NCI-H2227 (cell line): ENCODE measurements around the gene LPP.

ENCODE experiments used
- DNase-seq: peaks from one replicate; lab custom pipeline; 2025; ENCODE audit not compliant: unreplicated experiment; lab: John Stamatoyannopoulos, UW

LPP gene

DNA sequence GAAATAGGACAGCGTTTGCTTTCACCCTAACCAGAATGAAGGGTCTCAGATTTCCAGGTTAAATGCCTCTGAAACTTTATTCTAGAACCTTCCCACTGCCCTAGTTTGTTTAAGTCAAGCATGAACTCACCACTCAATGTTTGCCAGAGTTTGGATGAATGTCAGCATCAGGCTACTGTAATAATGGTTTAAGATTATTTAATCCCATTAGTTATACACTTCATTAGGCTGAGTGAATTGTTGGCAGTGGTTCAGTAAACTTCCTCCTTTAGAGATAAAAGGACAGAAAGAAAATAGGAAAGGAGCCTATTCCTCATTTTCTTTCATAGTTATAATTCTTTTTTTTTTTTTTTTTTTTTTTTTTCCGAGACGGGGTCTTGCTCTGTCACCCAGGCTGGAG, 615.9 kb downstream of the LPP start:
- DNase-seq, result no peak

DNA sequence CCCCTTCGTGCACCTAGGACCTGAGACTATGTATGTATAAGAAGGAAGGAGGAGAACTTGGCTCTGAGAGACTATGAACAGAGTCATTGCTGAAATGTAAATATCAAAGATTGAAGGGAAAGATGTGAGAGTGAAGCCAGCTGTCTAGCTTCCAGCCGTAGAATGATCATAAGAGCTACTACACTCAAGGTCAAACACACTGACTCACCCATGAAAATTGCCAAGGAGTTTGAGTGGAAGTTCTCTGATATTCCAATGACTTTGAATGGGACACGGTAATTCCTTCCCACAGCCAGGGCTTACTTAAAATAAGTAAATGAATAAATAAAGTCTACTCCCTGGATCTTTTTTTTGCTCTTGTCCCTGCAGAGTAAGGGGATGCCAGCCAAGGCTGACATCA, 618.9 kb downstream of the LPP start:
- DNase-seq, result no peak

DNA sequence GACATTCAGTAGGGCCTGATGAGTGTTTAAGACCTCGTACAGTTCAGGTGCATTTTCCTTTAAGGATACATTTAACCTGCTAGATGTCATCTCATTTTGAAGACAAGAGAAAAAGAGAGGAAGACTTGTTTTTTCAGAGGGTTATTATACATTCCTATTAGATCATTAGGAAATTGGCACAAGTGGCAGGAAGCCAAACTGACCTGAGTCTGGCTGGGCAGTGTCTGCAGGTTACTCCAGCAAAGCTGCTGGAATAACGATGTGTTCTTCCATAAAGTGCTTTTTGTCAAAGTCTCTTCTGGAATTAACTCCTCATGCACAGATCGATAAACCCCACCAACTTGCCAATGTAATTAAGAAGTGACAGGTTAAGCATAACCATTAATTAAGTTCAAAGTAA, 621.5 kb downstream of the LPP start:
- DNase-seq, result no peak

GRCh38 chr3:188776447-188776846, 622.5 kb downstream of the LPP start:
- DNase-seq, result no peak

GRCh38 chr3:188778091-188778852, 624.3 kb downstream of the LPP start:
- no peak for DNase-seq

GRCh38 chr3:188779281-188779980, 625.5 kb downstream of the LPP start:
- DNase-seq, result no peak

DNA sequence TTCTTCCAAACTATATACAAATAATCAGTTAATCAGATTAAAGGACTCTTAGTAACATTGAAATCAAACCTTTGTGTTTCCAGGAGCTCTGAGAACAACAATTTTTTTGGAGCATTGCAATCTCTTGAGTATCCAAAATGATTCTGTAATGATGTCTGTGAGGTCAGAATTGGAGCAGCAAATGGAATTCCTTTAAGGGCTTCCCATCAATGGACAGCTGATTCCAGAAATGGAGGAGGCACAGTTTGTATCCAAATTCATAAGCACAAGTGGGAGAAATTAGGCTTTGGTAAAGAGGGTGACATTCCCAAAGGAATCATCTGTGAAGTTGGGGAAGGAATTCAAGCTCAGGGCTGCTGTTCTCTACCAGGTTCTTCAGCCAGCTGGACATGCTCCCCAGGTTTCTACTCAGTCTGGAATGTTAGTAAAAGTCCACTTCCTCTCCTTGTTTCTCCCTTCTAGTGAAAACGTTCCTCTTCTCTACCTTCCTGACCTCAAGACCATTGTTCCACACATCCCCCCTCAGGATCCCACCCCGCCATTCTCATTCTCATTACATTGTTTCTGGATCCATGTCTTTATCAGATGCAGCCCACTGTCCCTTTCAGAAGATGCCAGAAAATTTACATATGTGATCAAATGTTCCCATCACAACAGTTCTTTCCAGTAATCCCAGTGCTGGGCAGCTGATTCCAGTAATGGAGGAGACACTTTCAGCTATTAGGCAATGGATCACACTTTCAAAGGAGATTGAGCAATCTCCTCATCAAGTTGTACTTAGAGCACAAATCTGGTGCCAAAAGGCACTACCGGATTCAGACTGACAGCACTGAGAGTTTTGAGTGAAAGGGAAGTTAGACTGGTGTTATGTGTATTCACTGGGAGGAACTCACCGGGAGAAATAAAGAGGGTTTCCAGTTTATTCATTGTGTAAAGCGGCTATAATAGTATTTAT, 626.5 kb downstream of the LPP start:
- no peak for DNase-seq

DNA sequence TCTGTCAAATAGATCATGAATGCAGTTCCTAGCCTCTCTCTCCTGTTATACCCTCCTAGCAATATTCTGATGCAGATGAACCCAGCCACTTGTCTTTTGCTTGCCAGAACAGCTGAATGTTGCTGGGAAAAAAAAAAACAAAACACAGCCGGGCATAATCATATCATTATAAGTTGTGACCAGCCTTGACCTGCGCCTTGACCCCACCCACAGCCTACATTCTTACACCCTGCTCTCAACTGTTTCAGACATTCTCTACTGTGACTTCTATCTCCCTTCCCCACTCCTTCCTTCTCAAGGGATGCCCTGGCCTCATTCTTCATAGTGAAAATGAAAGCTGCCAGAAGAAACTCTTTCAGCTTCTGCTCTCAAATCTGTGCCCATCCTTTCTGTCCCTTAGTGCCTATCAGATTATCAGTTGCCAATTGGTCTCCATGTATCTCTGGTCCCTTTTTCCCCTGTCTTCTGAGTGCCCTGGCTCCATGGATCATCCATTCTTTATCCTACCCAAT, 628.7 kb downstream of the LPP start:
- DNase-seq, result no peak

GRCh38 chr3:188786424-188786823, 632.5 kb downstream of the LPP start:
- DNase-seq, result no peak

- no peak for DNase-seq
Measured at GRCh38 chr3:188788621-188789081, 634.7 kb downstream of the LPP start.

DNA sequence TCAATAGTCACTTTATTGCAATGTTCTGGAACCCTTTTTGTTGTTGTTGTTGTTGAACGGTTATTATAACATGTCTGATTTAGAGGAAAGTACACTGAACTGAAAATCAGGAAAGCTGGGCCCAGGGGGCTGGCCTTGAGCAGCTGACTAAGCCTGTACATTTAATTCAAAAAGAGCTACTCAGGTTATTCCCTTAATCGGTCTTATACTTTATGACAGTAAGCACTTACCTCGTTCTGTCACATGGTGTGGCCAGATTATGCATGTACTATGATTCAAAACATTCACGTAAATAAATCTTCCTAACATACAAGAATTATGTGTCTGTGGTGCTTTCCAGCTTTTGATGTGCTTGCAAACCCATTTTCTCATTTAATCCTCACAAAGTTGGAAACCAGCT, 635.3 kb downstream of the LPP start:
- no peak for DNase-seq

DNA sequence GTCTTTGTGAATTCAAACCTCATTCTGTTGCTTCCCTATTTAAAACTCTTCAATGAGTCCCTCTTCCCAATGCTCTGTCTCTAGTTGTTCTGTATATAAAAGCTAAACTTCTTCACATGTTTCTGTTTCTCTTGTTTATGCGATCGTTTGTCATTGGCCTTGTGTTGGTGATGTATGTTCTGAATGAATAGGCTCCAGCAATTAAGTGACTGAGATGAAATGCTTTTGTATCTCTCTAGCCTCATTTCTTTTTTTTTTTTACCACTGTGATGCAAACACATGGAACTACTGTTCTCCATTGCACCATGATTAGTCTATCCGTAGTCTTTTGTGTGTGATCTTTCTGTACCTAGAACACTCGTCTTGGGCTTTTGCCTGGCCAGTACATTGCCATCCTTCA, 637.4 kb downstream of the LPP start:
- DNase-seq, result no peak

- DNase-seq, result peak; percentile 10
Measured at GRCh38 chr3:188792793-188793192, 638.8 kb downstream of the LPP start.

DNA sequence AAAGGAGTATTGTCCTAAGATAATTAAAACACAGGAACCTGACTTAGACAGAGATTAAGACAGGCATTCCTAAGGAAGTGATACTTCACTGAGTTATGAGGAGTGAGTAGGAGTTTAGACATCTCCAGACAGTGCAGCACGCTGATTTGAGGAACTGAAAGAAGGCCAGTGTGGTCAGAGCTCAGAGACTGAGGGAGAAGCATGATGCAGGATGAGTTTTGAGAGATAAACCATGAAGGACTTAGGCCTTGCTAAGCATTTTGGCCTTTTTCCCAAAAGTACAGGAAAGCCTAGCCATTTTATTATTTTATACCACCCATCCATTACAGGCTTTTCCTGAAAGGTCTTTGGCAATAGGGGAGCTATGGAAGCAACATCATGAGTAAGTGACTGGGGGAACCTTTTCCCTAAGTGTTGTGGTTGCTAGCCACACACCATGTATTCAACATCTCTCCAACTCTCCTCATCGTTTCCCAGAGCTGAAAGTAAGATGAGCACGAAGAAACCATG, 642.2 kb downstream of the LPP start:
- no peak for DNase-seq

DNA sequence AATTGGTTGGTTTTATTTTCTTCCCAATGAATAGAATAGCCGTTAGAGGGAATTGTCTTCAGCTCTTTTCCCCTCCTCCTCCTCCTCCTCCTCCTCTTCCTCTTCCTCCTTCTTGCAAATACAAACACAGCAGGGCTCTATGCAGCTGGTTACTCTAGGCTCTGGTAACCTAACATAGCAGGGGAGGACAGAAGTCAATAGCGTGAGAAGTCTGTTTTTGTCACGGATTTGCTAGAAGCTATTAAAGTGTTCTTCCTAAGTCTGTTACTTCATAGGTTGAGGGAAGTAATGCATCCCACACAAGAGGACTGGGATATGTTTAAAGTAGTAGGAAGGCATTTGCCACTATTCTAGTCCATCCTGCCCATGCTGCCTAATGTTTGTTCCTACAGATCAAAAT, 643.1 kb downstream of the LPP start:
- no peak for DNase-seq

GRCh38 chr3:188798556-188799145, 644.7 kb downstream of the LPP start:
- no peak for DNase-seq

GRCh38 chr3:188801393-188801792, 647.4 kb downstream of the LPP start:
- DNase-seq, result no peak

DNA sequence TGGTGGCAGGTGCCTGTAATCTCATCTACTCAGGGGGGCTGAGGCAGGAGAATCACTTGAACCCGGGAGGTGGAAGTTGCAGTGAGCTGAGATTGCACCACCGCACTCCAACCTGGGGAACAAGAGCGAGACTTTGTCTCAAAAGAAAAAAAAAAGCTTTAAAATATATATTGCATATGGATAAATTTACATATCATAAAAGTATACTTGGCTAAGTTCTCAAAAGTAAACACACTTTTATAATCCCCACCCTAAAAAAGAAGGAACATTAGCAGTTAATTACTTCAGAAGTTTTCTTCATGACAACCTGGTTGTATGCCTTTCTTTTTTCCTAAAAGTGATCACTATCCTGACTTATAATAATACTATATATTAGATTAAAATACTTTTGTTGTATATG, 648.7 kb downstream of the LPP start:
- DNase-seq, result no peak

GRCh38 chr3:188807006-188807405, 653.0 kb downstream of the LPP start:
- no peak for DNase-seq

GRCh38 chr3:188812198-188812597, 658.2 kb downstream of the LPP start:
- no peak for DNase-seq

GRCh38 chr3:188814581-188814980, 660.6 kb downstream of the LPP start:
- no peak for DNase-seq
